Stimulated activated CD8-positive, alpha-beta memory T cell treated with anti-CD3 and anti-CD28 coated beads, Interleukin-12 subunit alpha, Interleukin-12 subunit beta, amount 100 ng/mL, for 24 hours (primary cell): ENCODE results near the gene STK40.

Experiments used
- DNase-seq: peaks from one replicate; pipeline ENCODE4 v3.0.0-alpha.2; 2020; ENCODE audit errors: extremely low read depth

STK40 gene

DNA sequence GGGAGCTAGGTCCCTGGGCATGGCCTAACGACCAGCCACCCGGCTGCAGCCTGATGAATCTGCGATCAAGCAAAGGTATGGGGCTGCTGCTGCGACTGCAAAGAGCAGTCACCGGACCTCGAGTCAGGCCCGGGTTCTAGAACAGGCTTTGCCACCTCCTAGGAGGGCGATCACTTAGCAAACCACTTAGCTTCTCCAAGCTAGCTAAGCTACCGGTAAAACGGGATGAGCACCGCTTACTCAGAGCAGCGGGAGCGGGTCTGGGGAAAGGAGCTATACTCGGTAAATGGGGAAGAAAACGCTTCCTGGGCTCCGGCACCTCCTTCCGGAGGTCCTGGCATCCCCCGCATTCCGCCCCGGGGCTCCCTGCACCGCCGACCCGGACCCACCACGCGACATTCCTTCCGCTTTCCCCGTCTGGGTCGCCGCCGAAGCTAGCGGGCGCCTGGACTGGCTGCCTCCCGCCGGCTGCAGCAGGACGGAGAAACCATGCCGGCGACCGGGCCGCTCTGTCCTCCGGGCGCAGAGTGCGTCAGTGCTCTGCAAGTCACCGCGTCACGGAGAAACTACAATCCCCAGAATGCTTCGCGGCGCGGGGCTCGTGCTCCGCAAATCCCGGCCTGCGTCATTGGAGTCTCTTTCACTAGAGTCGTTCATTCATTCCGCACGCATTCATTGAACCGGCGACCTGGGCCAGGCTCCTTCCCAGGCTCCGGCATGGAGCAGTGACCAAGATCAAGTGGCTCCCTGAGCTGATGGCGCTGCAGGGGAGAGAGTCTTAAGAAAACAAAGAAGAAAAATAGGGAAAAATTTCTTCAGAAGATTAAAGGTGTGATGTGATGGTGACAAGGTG is 11.9 kb upstream of the STK40 start, which contains the start of gene LSM10:
LSM10 (minus strand) TSS at position 531 of the 853 bp plus-strand sequence. CDS start 3,779 bp downstream, outside the sequence.
- peak; percentile 76 for DNase-seq

DNA sequence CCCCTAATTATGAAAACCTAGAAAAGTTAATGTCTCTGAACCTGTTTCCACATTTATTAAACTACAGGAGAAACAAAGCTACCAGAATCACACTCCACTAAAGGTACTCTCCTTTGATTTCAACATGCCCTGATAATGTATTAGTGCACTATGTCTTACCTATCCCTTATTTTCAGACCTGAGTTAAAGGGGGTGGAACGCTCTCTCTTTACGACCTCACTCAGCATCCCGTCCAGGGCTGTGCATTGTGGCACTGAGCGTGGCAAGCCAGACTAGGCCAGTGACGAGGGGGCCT is 11.3 kb upstream of the STK40 start:
- no peak for DNase-seq

DNA sequence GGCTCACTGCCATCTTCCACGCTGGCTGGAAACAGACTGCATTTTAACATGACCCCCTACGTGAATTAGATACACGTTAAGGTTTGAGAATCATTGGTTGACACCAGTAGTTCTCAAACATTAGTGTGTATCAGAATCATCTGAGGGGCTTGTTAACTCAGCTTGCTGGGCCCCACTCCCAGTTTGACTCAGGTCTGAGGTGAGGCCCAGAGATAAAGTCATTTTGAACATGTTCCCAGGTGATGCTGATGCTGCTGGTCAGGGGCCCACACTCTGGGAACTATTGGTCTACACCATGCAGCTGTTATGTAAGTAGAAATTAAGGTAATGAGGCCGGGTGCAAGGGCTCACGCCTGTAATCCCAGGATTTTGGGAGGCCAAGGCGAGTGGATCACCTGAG is 10.6 kb upstream of the STK40 start:
- no peak for DNase-seq

DNA sequence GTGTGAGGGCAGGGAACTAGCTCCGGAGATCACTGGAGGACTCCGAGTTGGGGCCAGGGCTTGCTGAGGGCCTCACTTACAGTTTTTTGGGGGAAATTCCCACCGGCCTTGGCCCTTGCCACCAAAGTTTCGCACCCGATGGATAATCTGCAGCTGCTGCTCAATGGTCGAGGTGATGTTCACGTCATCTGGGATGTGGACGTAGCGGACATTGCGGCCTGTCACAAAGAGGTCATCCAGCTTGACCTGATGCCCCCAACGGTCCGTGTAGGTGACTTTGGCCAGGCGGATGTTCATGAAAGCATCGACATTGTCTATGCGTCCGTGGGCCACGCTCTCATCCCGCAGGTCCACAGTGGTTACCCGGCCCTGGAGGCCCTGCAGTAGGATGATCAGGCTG is 8.0 kb upstream of the STK40 start:
- no peak for DNase-seq

DNA sequence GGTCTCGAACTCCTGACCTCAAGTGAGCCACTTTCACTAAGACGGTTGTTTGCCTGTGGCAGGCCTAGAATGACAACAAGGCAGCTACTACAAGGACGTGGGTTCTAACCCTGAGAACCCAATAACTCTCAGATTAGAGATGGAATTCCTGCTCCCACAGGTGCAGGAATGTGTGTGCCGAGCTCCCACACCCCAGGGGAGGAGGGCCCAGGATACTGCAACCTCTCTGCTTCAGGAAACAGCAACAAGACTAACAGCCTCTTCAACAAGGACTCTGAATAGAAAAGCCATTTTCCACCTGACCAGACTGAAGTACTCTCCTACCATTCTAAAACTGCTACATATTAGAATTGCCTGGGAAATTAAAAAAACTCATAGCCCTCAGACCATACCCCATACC is 7.1 kb upstream of the STK40 start:
- no peak for DNase-seq

DNA sequence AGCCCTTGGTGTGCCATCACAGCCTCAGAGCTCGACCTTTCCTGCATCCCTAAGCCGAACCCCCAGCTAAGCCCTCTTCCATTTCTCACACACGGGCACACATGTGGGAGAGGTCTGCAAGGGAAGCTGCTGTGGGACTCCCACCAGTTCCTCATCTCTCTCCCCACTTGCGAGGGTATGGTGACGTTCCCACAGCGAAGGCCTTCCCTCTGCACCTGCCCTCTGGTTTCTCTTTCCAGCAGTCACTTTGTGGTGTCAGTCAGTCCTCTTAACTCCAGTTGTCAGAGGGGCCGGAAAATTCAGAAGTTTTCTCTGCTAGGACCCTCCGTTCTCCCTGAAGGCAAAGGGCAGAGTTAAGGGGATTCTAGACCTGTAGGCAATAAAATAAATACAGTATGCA is 5.5 kb upstream of the STK40 start:
- DNase-seq, result no peak

DNA sequence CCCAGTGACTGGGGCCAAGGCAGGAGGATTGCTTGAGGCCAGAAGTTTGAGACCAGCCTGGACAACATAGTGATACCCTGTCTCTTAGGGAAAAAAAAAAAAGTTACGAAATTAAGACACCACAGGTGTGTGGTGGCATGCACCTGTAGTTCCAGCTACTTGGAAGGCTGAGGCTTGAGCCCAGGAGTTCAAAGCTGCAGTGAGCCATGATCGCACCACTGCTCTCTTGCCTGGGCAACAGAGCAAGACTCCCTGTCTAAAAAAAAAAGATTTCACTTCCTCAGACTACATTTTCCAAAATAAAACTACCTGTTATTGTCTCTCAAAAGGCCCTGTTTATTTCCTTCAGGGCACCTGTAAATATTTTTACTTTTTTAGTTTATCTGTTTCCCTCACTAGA is 4.7 kb upstream of the STK40 start:
- no peak for DNase-seq

DNA sequence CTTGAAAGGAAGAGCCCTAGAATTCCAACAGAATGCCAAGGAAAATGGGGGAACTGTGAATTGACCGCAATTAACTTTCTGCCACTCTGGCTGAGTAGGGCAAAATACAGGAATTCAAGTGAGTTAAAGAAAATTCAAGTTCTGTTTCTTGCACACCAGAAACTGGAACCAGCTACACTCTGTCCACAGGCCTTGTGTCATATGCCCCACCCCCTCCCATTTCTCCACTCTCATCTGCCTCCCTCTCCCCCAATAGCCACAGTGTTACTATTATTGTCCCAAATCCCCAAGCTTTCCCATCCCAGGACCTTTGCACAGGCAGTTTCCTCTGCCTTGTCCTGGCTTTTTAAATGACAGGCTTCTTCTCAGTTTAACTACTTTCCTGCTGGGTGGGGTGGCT is 4.3 kb upstream of the STK40 start:
- no peak for DNase-seq

DNA sequence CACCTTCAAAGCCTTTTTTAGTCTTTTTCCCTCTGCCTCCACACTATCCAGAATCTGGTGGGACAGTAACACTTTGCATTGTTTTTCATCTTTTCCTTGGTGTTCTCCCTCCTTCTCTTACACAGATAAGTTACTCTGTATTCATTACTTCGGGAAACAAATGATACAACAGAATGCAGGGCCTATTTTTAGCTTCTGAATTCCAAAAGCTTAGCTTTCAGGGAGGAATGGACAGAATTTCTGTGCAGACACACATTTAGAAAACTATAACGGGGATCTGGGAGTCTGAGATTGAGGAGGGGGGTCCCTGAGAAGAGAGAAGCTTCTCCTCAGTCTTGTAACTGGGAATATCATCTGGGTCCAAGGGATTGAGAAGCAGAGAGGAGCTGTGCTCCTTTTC is 3.5 kb upstream of the STK40 start:
- DNase-seq, result no peak

DNA sequence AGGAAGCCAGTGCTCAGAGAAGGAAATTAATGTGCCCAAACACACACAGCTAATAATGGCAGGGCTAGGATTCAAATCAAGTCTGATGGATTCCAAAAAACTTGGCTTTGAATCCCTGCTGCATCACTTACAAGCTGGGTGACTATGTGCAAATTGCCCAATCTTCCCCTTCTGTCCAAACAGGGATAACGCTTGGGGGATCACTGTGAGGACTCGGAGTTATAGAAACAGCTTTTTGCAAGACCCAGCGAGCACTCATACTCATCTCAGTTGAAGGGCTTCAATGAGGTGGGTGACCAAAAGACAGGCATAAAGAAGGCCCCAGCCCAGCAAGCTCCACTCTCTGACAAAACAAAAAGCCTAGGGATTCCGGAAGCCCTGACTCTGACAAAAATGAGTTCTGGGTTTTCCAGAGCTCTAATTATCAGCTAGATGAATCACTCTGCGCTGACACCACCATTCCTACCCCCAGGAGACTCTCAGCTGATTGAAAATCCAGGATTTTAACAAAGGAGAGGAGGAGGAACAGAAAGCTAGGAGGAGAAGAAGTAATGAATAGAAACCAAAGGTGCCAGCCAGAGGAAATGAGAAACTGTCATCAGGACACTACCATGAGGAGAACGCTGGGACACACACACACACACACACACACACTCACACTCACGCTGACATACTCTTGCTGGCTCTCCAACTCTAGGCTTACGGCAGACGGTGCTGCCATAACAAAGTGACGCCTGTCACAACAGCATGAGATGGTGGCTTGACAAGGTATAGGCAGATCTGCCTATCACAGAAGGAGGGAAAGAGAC is 1.6 kb upstream of the STK40 start:
- DNase-seq, result no peak

DNA sequence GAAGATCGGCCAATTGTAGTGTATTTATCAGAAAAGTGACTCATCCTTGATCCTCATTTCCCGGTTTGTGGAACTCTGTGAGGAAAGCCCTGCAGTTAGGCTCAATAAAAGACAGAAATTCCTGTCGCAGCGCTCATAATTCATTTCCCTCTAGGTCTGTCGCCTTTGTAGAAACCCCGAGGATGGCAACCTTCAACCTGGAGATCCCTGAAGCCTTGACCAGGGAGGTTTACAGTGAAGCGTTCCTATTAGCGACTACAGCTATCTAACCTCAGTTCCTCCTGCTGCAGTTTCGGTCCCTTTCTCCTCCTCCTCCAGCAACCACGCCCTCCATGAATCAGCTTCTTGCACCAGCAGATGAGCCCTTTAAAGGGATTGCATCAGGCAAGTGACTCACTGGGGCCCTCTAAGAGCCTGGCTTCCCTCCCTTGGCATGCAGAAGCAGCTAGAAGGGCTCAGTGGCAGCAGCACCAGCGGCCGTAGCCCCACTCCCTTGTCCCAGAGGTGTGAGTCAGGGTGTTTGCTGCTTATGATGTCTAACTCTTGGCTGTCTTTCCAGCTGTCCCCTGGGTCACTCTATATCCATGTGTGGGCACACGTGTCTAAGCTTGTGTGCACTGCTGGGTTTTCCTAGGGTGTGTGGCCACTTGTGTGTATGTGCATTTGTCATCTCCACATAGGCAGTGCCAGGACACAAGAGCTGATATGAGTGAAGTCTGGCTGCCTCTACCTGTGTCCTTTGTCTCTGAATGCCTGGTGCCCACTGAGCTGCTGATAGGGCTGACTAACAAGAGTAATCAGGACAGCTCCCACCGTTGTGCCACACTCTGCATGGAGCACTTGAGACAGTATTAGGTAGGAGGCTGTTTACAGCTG is 779 bp upstream of the STK40 start:
- peak; percentile 73 for DNase-seq

DNA sequence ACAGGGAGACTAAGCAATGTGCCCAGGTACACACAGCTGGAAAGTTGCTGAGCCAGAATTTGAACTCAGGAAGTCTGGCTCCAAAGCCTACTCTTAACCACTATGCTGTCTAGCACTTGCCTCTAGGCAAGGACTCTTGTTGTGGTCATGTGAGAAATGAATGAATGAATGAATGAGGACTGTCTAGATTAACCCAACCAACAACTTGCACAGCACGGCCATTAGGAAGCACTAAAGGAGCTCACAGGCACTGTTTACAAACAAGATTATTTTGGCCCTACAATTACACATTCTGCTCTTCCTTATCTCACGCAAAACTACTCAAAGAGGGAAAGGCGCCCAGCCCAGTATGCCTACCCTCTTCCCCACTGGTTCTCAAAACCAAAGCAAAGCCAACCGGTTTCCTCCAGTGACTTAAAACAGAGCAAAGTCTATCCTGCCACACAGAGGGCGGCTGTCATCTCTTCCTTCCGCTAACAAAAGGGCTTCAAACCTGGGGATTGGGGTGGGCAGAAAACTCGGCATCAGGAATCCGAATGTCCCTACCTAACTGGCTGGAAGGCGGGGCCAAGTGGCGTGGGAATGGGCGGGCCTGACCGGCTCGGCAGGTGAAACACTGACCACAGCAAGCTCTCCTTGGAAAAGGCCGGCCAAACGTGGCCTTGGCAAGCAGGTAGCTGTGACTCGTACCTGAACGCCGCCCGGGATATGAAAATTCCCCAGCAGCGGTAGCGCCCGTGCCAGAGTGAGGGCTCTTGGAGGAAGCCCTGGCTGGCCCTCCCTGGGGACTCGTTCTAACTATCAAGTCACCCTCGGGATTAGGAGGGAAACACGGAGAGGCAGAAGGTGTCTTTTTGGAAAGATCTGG is 948 bp downstream of the STK40 start:
- DNase-seq, result no peak

DNA sequence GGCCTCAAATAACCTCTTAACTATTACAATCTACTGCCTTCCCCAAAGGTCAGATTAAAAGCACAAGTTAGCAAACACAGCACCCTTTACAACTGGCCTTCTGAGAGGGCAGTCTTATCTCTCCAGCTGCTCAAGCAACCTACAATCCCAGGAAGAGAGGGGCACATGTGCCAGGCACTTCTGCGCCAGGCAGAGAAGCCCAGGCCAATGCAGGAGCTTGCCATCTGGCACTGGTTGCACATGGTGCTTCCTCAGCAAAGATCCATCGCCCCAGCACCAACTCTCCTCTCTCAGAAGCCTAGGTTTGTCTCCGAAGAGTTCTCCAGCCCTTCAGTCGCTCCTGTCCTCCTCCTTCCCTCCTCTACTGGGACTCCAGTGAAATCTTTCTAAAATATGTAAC is 2.5 kb downstream of the STK40 start:
- DNase-seq, result no peak

DNA sequence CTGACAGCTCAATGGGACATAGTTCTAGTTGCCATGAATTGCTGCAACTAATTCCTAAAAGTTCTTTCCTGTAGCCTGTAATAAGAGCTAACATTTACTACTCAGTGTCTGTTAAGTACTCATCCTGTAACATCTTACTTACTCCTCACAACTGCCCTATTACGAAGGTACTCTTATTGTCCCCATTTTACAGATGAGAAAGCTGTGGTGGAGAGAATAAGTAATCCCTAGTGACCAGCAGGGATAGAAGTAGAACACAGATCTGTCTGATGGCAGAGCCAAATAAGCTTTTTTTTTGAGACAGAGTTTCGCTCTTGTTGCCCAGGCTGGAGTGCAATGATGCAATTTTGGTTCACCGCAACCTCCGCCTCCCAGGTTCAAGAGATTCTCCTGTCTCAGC is 3.1 kb downstream of the STK40 start:
- DNase-seq, result no peak

DNA sequence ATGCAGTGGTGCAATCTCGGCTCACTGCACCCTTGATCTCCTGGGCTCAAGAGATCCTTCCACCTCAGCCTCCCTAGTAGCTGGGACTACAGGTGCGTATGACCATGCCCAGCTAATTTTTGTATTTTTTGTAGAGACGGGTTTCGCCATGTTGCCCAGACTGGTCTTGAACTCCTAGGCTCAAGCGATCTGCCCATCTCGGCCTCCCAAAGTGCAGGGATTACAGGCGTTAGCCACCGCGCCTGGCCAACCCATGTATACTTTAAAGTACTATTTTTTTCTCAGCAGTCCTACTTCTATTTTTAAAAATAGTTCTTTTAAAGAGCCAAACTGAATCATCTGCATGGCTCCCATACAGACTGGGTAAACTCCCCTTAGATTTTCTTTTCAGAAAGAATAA is 3.5 kb downstream of the STK40 start:
- no peak for DNase-seq

DNA sequence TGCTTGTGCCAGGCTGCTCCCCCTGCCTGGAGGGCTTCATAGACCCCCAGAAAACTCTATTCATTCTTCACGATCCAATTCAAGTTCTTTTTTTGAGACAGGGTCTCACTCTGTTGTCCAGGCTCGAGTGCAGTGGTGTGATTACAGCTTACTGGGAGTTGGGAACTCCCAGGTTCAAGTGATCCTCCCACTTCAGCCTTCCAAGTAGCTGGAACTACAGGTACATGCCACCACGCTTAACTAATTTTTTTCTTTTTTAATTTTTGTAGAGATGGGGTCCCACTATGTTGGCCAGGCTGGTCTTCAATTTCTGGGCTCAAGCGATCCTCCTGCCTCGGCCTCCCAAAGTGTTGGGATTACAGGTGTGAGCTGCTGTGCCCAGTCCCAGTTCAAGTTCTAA is 4.3 kb downstream of the STK40 start:
- no peak for DNase-seq

DNA sequence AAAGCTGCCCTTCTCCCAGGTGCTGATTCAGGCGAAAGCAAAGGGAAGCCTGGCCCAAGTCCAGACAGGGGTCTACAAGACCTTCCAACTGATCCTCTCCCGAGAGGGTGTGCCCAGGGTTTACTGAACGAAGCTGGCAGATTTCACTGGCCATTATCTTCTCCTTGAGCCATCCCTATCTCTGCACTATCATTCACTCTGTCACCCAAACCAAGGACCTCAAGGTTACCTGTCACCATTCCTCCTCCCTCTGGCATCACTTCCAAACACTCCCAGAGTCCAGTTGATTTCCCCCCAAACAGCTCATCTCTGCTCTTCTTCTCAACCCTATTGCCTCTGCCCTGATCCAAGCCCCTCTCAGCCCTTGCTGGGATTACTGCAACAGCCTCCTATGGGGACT is 4.9 kb downstream of the STK40 start:
- no peak for DNase-seq

DNA sequence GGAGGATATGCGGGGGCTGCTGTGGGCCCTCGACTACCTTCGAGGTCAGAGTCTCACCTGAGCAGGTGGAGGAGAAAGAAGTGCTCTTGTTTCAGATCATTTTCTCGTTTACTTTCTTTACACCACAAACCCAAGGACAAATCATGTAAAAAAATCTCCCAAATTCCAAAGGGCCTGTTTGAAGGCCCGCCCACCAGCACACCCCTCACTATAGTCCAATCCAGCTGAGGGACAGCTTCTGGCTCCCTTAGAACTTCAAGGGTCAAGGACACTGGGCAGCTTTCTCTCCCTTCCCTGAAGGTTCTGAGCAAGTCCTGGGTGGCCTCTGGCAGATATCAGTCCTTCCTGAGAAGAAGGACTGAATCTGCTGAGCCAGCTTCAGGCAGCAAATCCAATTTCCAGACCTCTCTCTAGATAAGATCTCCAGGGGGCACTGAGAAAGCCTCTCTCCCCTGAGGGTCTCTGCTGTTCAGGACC is 5.5 kb downstream of the STK40 start:
- no peak for DNase-seq

DNA sequence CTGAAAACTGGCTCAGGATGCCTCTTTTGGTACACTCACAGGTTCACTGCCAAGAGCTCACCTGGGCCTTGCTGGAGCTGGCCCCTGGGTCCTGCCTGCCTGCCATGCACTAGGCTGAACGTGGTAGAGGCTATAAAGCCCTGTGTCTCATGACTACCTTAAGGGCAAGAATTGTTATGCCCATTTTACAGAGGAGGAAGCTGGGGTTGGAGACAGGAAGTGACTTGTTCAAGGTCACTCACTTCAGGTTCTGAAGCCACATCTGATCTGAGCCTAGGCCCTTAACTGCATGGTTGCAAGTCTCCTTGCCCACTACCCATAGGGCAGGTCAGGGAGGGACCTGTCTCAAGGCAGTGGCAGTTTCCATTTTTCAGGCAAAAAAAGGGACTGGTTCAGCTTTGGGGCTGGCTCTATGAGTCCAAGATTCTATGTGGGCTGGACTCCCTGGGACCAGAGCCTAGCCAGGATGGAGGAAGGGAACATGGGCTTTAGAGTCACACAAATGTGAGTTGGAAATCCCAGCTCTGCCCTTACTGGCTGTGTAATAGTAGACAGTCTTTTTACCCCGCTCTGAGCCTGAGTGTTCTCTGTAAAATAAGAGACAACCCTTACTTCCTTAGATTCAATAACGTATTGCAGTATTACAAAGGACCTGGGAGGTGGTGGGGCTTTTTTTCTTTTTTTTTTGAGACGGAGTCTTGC is 7.8 kb downstream of the STK40 start:
- DNase-seq, result no peak

DNA sequence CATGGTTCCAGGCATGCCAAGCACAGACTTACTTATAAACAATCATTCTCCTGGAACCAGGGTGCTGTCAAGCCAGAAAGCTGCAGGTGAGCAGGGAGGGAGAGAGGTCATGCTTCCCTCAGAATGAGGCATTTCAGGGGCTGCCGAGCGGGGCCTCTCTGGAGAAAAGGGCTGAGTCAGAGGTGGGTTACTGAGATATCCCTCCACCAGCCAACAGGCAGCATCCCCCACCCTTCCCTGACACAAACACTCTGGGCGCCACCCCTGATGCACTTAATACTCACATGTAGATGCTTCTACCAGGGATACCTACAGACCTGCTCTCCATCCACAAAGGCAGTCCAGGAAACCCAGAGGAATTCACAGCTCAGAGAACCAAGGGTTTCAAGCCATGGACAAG is 13.1 kb downstream of the STK40 start:
- no peak for DNase-seq
